ENCODE measurements around the gene CPEB3. TPM values are rescaled to one million over a fixed set of nuclear protein-coding genes. Genes with fewer than 3 reads are reported as not detected.

The CPEB3 gene
- total RNA-seq, 1 experiment from 2014 or later: 1.0 TPM

- no peaks in the 10 kb centered on the region for H3K4me1 ChIP-seq (ENCODE audit: insufficient read depth, low read length)
- no peak for TF ChIP-seq CTCF (conservative IDR thresholded peaks at IDR 0.05)
- no peak overlapping the region for H2AFZ ChIP-seq (ENCODE audit: low read length)
- Mint-ChIP-seq H3K27me3 (ENCODE audit: low read depth) (peaks cover 63% of the 10 kb centered on the region), H3K36me3 (ENCODE audit: insufficient read depth in 1 of 3, low read depth in 3 of 3) (peaks cover 0 to 2% (median 0%) of the 10 kb centered on the region in 3 experiments; a peak in 2 of 7 replicates), H3K27ac (no peak overlapping the region), H3K4me1 (peaks cover 27 to 35% of the 10 kb centered on the region in 2 experiments), H3K9me3 (no peaks in the 10 kb centered on the region), H3K4me3 (peak overlapping the region; percentile 78 to 87)
- H3K4ac ChIP-seq (ENCODE audit: low read depth, low read length): no peak overlapping the region
- no peak overlapping the region for H3K9ac ChIP-seq (ENCODE audit: extremely low read depth, insufficient read length, low read length)
- H3K4me2 ChIP-seq (ENCODE audit: insufficient read depth, insufficient read length, low read length): peak overlapping the region; percentile 99
- H2BK15ac ChIP-seq (ENCODE audit: low read depth, low read length): no peak overlapping the region
- no peak overlapping the region for H3K18ac ChIP-seq (ENCODE audit: insufficient read length, low read depth, low read length)
- WGBS (ENCODE audit: extremely low coverage, insufficient read length, low lambda C conversion rate): no CpG with 5 or more reads among the region's 8 CpGs
- H3K79me1 ChIP-seq (ENCODE audit: insufficient read depth, low read depth, low read length, poor library complexity, severe bottlenecking): no peaks in the 10 kb centered on the region
- peaks cover 22% of the 10 kb centered on the region for H3K23me2 ChIP-seq (ENCODE audit: insufficient read length, low read depth, low read length, poor library complexity, severe bottlenecking)
- H2BK120ac ChIP-seq (ENCODE audit: low read depth, low read length, poor library complexity, severe bottlenecking): no peak overlapping the region
- H3K14ac ChIP-seq (ENCODE audit: insufficient read depth, low read length): no peak overlapping the region
- no peak overlapping the region for H2BK5ac ChIP-seq (ENCODE audit: insufficient read length, low read length)
- H4K8ac ChIP-seq (replicated peaks; ENCODE audit: insufficient read length, low read depth, low read length): no peak overlapping the region
- no peak for DNase-seq
- H3K27me3 ChIP-seq (ENCODE audit: insufficient read depth, low read length): peaks cover 18% of the 10 kb centered on the region; the same call in 1 of the 2 replicates
- H4K91ac ChIP-seq (ENCODE audit: insufficient read length, low read depth, low read length): no peak overlapping the region
- H2BK20ac ChIP-seq (ENCODE audit: low read depth, low read length, poor library complexity, severe bottlenecking): no peak overlapping the region
- no peak overlapping the region for H4K5ac ChIP-seq (ENCODE audit: insufficient read length, low read depth, low read length)
- H2BK12ac ChIP-seq (ENCODE audit: insufficient read length, low read depth, low read length): no peak overlapping the region
- H3T11ph ChIP-seq (ENCODE audit: low read length): no peak overlapping the region
- H4K20me1 ChIP-seq (ENCODE audit: control insufficient read depth, insufficient read depth, insufficient read length): no peaks in the 10 kb centered on the region
- H3K23ac ChIP-seq (ENCODE audit: insufficient read length, low read depth, low read length): no peak overlapping the region
- no peak overlapping the region for H3K56ac ChIP-seq (ENCODE audit: insufficient read length, low read depth, low read length)
- no peaks in the 10 kb centered on the region for H3K79me2 ChIP-seq (ENCODE audit: insufficient read depth, low read length)
- H3K27ac ChIP-seq (ENCODE audit: insufficient read length, low read depth, low read length): no peak overlapping the region
- H2AK5ac ChIP-seq (ENCODE audit: insufficient read length, low read length): no peak overlapping the region
- no peaks in the 10 kb centered on the region for H3K9me3 ChIP-seq (ENCODE audit: control insufficient read depth, low read depth, low read length)
Measured at GRCh38 chr10:92238586-92239098, 52.2 kb downstream of the CPEB3 start.
